ENCODE measurements around the gene CMSS1.

GRCh38 chr3:99969136-99969535 lies 151.5 kb downstream of the CMSS1 start:
- TF ChIP-seq CTCF (IDR thresholded peaks at IDR 0.05), result no peak
- TF ChIP-seq EZH2phosphoT487 (IDR thresholded peaks at IDR 0.05), result no peak
- no peak for TF ChIP-seq EZH2 (IDR thresholded peaks at IDR 0.05)

Measured in neural progenitor cell (in vitro differentiated cells).